ENCODE results near the gene SIGLEC11. TPM values are rescaled to one million over a fixed set of nuclear protein-coding genes. Genes with fewer than 3 reads are reported as not detected.

SIGLEC11 gene
- total RNA-seq, 4 donors from 2014 or later, result 0.85 to 3.6 (median 1.3) TPM

GRCh38 chr19:49956115-49956495 lies 4.9 kb downstream of the SIGLEC11 start:
- ATAC-seq, result no peak
- 72 to 76% methylated on average over 8 to 9 of the region's 9 CpGs for WGBS, 2 donors (ENCODE audit: low coverage in 1 of 2)
- Histone ChIP-seq H3K4me1 (peaks cover 0 to 26% (median 0%) of the 10 kb centered on the region in 3 donors), H3K9me3 (no peaks in the 10 kb centered on the region), H3K27ac (no peak overlapping the region), H3K4me3 (no peak overlapping the region), H3K27me3 (peaks cover 57% of the 10 kb centered on the region), H3K36me3 (no peaks in the 10 kb centered on the region)
- no peak for TF ChIP-seq EP300 (IDR thresholded peaks at IDR 0.05)

GRCh38 chr19:49954933-49955332 lies 6.0 kb downstream of the SIGLEC11 start:
- H3K4me1 ChIP-seq, result peaks cover 0 to 26% (median 0%) of the 10 kb centered on the region in 3 donors
- TF ChIP-seq EP300 (IDR thresholded peaks at IDR 0.05) (no peak), CTCF (IDR thresholded peaks at IDR 0.05) (no peak), POLR2AphosphoS5 (IDR thresholded peaks at IDR 0.05) (no peak), POLR2A (IDR thresholded peaks at IDR 0.05) (no peak)
- H3K27me3 ChIP-seq, result peaks cover 68% of the 10 kb centered on the region
- no peaks in the 10 kb centered on the region for H3K36me3 ChIP-seq
- H3K27ac ChIP-seq, result no peak overlapping the region
- no peaks in the 10 kb centered on the region for H3K9me3 ChIP-seq
- ATAC-seq, result no peak
- WGBS, 2 donors (ENCODE audit: low coverage in 1 of 2), result 34 to 65% methylated on average over 6 to 9 of the region's 11 CpGs
- H3K4me3 ChIP-seq, result no peak overlapping the region

- peaks cover 74% of the 10 kb centered on the region for H3K27me3 ChIP-seq
- TF ChIP-seq CTCF (IDR thresholded peaks at IDR 0.05) (no peak), POLR2A (IDR thresholded peaks at IDR 0.05) (no peak), EP300 (IDR thresholded peaks at IDR 0.05) (no peak), POLR2AphosphoS5 (IDR thresholded peaks at IDR 0.05) (no peak)
- no peaks in the 10 kb centered on the region for H3K9me3 ChIP-seq
- ATAC-seq, result no peak
- 3 to 7% methylated on average over 4 to 9 of the region's 12 CpGs for WGBS, 2 donors (ENCODE audit: low coverage in 1 of 2)
- H3K27ac ChIP-seq, result no peak overlapping the region
- no peak overlapping the region for H3K4me3 ChIP-seq
- peaks cover 0 to 26% (median 0%) of the 10 kb centered on the region in 3 donors for H3K4me1 ChIP-seq
- no peaks in the 10 kb centered on the region for H3K36me3 ChIP-seq
Measured at GRCh38 chr19:49954092-49954829, 6.7 kb downstream of the SIGLEC11 start.

GRCh38 chr19:49953416-49953815 lies 7.6 kb downstream of the SIGLEC11 start:
- Histone ChIP-seq H3K27ac (no peak overlapping the region), H3K36me3 (no peaks in the 10 kb centered on the region), H3K4me3 (no peak overlapping the region), H3K9me3 (no peaks in the 10 kb centered on the region), H3K27me3 (peaks cover 75% of the 10 kb centered on the region), H3K4me1 (peaks cover 0 to 26% (median 0%) of the 10 kb centered on the region in 3 donors)
- no peak for ATAC-seq
- 53 to 63% methylated on average over 5 to 7 of the region's 7 CpGs for WGBS, 2 donors (ENCODE audit: low coverage in 1 of 2)
- TF ChIP-seq POLR2A (IDR thresholded peaks at IDR 0.05) (no peak), EP300 (IDR thresholded peaks at IDR 0.05) (no peak), POLR2AphosphoS5 (IDR thresholded peaks at IDR 0.05) (no peak), CTCF (IDR thresholded peaks at IDR 0.05) (no peak)

GRCh38 chr19:49952906-49953305 lies 8.1 kb downstream of the SIGLEC11 start:
- Histone ChIP-seq H3K27me3 (peaks cover 70% of the 10 kb centered on the region), H3K4me3 (no peak overlapping the region), H3K36me3 (no peaks in the 10 kb centered on the region), H3K27ac (no peak overlapping the region), H3K4me1 (peaks cover 0 to 26% (median 0%) of the 10 kb centered on the region in 3 donors), H3K9me3 (no peaks in the 10 kb centered on the region)
- WGBS, 2 donors (ENCODE audit: low coverage in 1 of 2), result 40 to 46% methylated on average over 5 to 8 of the region's 13 CpGs
- no peak for TF ChIP-seq POLR2AphosphoS5 (IDR thresholded peaks at IDR 0.05)
- no peak for TF ChIP-seq POLR2A (IDR thresholded peaks at IDR 0.05)
- TF ChIP-seq EP300 (IDR thresholded peaks at IDR 0.05), result no peak
- no peak for TF ChIP-seq CTCF (IDR thresholded peaks at IDR 0.05)
- ATAC-seq, result no peak
